ENCODE results near the gene DAD1.

Gene DAD1

GRCh38 chr14:22521449-22522239, 67.4 kb downstream of the DAD1 start:
- DNase-seq (ENCODE audit: insufficient read length, low spot score) (no peak), FAIRE-seq (peak; percentile 83)

GRCh38 chr14:22520796-22521195, 68.2 kb downstream of the DAD1 start:
- FAIRE-seq: peak; percentile 91
- DNase-seq (ENCODE audit: insufficient read length, low spot score): no peak

GRCh38 chr14:22519877-22520685, 68.9 kb downstream of the DAD1 start:
- no peak for DNase-seq (ENCODE audit: insufficient read length, low spot score)
- peak; percentile 18 for FAIRE-seq

GRCh38 chr14:22518073-22518472, 71.0 kb downstream of the DAD1 start:
- FAIRE-seq (peak; percentile 72), DNase-seq (ENCODE audit: insufficient read length, low spot score) (no peak)

- peak; percentile 83 for FAIRE-seq
- no peak for DNase-seq (ENCODE audit: insufficient read length, low spot score)
Measured at GRCh38 chr14:22517117-22517720, 71.8 kb downstream of the DAD1 start.

GRCh38 chr14:22515929-22516328, 73.1 kb downstream of the DAD1 start:
- FAIRE-seq (peak; percentile 76), DNase-seq (ENCODE audit: insufficient read length, low spot score) (no peak)

Measured in GM19239 (cell line).